RCC 7860 (cell line): ENCODE measurements around the gene SLC35E2B.
"Not testable (repeated sequence)": the region's sequence is repeated elsewhere in the genome, so short reads cannot be mapped to it uniquely, and the experiment has no call there.

Source experiments
- DNase-seq: peaks from one replicate; pipeline ENCODE4 v3.0.0-alpha.2; 2015; ENCODE audit warnings: low spot score
- FAIRE-seq: peaks from 2 replicates; lab custom pipeline; 2012; peaks lifted over from hg19 to GRCh38; lab: Jason Lieb, UNC

SLC35E2B gene

DNA sequence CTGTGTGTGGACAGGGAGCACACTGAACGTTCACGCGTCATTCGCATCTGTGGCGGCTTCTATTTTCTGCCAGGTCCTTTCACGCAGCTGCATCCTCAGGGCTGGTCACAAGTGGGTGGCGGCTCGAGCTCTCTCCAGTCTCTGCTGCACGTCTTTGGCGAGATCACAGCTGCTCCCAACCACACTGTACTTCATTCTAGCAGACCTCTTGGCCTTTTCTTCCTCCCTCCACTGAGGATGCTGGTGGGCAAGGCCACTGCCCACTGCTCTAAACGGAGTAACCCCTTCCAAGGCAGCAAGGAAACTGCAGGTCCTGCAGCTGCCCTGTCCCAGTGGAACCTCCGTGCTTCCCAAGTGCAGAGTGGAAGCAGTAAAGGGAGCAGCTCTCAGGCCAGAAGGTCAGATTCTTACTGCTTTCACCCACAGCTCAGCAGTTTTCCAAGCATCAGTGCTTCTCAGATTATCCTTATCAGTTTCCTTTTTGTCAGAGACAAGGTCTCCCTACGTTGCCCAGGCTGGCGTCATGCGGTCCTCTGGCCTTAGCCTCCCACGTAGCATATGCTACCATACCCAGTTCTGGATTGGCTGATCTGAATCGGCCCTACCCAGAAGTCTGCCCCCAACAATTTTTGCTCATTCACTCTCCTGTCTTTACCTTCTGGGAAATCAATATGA is 44.9 kb downstream of the SLC35E2B start:
- FAIRE-seq, DNase-seq: not testable (repeated sequence)

DNA sequence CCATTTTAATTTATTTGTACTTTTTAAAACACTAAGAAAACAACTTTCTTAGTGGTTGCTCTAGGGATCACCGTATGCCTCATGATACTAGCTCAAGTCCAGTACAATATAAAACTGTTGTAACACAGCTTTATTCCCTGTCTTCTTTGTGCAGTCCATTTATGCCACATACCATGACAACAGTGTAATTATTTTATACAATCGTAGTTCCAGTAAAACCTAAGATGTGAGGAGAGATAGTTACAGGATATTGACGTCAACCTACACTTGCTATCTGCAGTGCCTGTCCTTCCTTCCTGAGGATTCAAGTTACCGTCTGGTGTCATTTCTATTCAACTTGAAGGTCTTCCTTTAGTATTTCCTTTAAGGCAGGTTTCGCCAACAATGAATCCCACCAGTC is 46.3 kb downstream of the SLC35E2B start:
- not testable (repeated sequence) for FAIRE-seq, DNase-seq

DNA sequence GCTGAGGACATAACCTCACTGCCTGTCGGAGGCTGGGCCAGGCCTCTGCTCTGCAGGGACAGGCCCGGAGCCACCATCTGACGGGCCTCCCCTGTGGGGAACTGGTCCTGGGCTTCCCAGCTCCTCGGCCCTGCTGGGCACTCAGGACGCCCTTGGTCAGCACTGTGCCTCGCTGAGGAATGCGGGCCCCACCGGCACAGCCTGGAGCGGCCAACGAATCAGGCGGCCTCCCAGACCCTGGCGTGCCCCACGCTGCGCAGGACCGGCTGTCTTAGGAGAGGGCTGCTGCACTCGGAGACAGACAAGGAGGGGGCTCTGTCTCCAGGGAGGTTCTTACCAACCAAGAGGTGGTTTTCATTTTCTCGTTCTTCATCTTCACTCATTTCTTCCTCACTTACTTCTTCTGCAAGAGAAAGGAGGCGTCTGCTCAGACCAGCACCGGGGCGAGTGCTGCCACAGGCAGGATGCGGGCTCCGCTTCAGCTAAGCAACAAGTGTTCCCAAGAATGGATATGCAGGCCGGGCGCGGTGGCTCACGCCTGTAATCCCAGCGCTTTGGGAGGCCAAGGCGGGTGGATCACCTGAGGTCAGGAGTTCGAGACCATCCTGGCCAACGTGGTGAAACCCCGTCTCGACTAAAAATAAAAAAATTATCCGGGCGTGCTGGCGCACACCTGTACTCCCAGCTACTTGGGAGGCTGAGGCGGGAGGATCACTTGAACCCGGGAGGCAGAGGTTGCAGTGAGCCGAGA is 51.7 kb downstream of the SLC35E2B start:
- not testable (repeated sequence) for FAIRE-seq, DNase-seq

DNA sequence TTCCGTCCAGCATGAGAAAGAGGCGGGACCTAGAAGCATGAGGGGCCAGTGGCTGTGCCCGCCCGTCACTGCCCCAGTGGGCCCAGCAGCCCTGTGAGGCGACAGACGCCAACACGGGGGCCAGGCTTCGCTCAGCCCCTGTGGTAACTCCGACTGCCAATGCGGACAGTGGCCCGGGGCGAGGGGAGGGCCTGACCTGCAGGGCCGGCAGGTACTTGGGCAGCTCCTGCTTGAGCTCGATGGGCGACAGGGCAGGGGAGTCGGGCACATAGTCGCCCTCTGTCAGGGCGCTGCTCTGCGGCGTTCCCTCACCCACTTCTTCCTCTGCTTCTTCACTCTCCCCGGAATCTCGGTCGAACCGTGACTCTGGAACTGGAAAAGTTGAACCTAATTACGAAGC is 52.5 kb downstream of the SLC35E2B start:
- not testable (repeated sequence) for FAIRE-seq, DNase-seq

DNA sequence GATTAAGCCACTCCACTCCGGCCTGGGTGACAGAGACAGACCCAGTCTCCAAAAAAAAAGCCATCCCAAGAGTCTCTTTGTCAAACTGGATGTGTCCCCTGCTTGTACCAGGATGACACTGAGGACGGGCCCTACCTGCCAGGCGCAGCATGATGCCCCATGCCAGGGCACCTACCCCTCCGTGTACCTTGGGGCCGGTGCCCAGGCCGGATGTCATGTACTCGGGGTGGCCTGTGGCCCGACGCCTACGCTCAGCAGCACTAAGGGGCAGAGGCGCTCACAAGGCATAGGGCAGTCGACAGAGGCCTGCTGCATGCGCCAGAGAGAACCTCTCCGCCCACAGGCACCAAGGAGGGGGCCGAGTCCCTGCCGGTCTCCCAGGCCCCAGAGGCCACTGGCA is 53.2 kb downstream of the SLC35E2B start:
- DNase-seq, FAIRE-seq: not testable (repeated sequence)

DNA sequence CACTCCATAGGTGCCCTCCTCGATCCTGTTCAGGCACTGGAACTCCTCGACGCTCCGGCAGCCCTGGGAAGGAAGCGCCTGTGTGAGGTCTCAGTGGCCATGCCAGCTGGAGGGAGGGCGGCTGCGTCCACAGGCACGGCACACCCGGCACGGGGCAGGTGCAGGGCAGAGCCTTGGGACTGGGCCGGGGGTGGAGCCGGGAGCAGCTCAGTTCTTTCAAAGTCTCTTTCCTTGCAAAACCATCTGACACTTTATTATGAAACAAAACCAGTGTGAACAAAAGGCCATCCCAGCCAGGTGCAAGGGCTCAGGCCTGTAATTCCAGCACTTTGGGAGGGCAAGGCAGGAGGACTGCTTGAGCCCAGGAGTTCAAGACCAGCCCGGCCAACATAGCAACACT is 54.1 kb downstream of the SLC35E2B start:
- not testable (repeated sequence) for DNase-seq, FAIRE-seq

DNA sequence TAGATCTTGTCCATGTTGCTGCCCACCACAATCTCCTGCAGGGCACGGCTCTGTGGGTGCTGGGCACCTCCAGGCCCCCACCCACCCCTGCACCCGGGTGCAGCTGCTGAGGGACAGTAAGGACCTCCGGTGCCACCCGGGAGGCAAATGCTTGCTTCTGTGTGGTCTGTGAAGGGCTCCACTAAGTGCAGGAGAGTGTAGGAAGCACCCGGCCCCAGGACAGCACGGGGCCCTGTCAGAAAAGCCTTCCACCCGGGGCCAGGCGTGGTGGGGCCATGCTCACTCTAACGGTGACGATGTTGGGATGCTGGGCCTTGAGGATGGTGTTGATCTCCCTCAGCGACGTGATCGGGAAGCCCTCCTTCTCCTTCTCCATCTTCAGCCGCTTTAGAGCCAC is 55.1 kb downstream of the SLC35E2B start:
- FAIRE-seq, result not testable (repeated sequence)

DNA sequence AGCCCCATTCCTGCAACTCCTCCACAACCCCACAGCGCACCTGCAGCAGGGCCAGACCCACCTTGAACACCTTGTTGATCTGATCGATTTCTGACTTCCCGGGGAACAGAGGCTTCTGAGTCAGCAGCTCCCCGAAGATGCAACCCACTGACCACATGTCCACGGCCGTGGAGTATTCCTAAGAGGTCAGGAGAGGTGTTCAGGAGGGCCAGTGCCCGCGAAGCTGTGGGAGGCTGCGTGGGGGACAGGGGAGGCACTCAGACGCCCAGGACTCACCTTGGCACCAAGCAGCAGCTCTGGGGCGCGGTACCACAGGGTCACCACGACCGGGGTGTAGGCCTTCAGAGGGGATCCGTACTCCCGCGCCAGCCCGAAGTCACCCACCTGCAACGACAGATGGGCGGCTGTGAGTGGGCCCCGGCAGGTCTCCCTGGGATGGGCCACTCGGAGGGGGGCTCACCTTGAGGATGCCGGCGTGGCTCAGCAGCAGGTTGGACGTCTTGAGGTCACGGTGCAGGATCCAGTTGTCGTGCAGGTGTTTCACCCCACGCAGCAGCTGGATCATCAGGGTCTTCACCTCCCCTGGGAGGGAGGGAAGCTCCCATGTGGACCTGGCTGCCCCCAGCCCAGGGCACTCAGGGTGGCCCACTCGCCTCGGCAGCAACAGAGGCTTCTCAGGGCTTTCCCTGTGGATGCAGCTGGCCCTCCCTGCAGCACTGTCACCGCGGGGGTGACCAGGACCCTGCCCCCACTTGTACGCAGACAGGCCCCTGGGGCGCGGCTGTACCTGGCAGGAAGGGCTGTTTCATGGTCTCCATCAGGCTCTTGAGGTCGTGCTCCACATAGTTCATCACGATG is 55.7 kb downstream of the SLC35E2B start:
- DNase-seq, FAIRE-seq: not testable (repeated sequence)

More for the DNA sequence above, 55.1 kb downstream of the SLC35E2B start:
- DNase-seq, result not testable (repeated sequence)

DNA sequence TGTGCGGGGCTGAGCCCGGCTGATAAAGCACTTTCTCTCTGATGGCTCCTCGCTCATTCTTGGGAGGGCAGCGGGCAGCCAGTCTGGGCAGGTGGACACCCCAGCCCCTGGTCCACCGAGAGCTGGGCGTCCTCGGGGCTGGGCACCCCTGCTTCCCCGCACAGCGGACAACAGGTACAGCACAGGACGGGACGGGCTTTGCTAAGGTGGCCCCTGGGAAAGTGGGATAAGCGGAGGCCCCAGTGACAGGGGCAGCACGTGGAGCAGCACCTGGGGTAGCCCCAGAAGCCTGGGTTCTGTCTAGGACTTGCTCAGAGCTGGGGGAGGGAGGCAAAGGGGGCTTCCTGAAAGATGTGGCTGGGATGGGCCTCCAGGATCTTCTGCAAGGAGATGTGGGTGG is 58.0 kb downstream of the SLC35E2B start:
- not testable (repeated sequence) for FAIRE-seq, DNase-seq

DNA sequence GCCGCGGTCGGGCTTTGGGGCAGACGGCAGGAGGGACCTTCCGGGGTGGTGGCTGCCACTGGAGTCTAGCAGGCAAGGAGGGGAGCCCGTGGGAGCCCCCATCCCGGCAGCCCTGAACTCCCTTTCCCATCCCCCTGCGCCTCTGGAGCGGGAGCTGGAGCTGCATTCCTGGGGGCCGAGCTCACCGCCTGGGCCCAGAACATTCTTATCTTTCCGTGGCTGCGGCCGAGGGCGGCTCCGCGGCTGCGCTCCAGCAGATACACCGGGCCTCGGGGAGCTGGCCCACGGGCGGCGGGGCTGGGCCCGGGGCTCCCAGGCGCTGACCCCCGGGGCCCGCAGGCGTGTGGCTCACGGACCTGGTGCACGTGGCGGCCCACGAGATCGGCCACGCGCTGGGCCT is 59.2 kb downstream of the SLC35E2B start:
- DNase-seq, FAIRE-seq: not testable (repeated sequence)

DNA sequence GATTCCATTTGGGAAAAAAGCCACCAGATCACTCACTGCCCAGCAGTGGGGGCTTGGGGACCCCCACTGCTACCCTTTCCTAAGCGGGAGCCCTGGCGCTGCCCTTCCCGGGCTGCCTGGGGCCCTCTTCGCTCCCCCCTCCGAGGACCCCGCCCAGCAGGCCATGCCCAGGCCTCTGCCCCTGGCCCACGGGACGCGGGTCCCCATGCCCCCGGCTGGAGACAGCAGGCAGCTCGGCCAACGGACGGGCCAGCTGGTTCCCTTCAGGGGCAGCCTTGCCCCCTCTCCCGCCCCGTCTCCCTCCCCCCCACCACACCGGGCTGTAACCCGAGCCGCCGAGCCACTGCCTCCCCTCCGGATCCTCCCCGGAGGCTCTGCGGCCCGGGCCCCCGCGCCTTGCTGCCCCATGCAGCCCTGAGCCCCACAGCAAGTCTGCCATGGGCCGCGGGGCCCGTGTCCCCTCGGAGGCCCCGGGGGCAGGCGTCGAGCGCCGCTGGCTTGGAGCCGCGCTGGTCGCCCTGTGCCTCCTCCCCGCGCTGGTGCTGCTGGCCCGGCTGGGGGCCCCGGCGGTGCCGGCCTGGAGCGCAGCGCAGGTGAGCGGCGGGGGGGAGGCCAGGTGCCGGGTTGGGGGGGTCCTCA is 60.7 kb downstream of the SLC35E2B start, which contains the start of gene MMP23B:
TSS of gene MMP23B (plus strand) at position 392 of the 639 bp plus-strand sequence. CDS start at position 438, 46 bp downstream.
- DNase-seq, result no peak
- FAIRE-seq, result no peak

DNA sequence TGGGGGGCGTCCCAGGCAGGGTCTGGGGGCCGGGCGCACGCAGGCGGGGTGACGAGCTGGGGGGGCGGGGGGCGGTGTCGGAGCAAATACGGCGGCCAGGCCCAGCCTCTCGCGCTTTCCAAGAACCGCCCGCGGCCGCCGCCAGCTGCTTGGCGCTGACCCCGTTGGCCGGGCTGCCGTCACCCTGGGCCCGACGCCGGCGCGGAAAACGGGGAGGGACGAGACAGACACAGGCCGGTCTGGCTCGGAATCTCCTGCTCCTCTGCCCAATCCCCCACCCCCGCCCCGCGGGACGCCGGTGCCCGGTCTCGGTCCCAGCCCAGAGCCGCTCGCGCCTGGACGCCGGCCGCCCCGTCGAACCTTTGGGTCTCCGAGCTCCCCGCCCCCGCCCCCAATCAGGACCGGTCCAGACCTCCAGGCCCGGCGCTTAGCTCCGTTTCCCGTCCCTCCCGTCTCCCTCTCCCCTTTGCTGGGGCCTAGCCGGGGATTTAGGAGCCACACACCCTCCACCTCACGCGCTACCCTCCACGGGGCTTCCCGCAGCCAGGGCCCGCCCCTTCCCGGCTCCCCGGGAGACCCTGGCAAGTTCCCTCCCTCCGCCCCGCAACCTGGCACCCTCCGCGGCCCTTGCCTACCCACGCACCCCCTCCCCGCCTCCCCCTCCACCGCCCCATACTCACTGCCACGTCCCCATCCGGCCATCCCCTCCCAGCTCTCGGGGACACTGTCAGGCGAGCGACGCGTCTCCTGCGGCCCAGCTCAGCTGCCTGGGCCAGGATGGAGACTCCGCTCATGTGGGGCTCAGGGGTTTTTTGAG is 61.4 kb downstream of the SLC35E2B start:
- FAIRE-seq, result no peak
- DNase-seq, result no peak

DNA sequence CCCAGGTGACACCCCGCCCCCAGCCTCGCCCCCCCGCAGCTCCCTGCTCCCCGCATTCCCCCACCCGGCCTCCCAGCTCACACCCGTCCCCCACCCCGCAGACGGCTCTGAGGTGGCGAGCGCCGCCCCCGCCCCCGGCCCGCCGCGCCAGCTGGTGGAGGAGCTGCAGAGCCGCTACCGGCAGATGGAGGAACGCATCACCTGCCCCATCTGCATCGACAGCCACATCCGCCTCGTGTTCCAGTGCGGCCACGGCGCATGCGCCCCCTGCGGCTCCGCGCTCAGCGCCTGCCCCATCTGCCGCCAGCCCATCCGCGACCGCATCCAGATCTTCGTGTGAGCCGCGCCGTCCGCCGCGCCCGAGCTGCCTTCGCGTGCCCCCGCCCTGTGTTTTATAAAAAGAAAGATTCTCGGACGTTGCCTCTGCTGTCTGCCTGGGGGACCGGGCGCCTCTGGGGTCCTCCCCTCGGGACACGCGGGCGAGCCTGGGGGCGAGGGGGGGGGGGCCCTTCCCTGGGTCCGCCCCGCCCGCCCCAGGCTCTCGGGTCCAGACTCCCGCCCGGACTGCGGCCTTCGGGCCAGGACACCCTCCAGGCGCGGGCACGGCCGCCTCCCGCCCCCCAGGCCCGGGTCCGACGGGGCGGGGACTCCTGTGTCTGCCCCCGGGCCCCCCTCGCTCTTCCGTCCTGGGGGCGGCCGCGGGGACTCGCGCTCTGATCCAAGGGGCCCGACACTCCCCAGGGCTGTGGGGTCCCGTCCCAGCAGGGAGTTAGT is 62.2 kb downstream of the SLC35E2B start:
- FAIRE-seq (no peak), DNase-seq (no peak)

DNA sequence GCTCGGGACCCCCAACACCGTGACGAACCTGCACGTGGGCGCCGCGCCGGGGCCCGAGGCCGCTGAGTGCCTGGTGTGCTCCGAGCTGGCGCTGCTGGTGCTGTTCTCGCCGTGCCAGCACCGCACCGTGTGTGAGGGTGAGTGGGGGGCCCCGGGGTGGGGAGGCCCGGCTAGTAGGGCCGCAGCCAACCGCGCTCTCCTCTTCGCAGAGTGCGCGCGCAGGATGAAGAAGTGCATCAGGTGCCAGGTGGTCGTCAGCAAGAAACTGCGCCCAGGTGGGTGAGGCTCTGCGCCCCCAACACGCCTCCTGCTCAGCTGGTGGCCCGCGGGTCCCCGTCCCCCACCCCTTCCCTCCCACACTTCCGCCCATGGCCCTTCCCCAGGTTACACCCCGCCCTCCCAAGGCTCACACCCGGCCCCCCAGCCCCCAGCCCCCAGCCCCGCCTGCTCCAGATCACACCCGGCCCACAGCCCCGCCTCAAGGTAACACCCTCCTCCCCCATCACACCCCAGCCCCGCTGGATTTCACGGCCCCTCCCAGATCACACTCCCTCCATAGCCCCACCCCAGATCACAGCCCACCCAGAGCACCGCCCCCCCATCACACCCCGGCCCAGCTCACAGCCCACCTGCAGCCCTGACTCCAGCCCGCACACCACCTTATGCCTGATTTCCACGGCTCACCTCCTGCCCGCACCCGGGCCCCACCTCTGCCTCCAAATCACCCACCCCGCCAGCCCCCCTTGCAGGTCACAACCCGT is 63.0 kb downstream of the SLC35E2B start:
- DNase-seq, result no peak
- FAIRE-seq, result no peak

DNA sequence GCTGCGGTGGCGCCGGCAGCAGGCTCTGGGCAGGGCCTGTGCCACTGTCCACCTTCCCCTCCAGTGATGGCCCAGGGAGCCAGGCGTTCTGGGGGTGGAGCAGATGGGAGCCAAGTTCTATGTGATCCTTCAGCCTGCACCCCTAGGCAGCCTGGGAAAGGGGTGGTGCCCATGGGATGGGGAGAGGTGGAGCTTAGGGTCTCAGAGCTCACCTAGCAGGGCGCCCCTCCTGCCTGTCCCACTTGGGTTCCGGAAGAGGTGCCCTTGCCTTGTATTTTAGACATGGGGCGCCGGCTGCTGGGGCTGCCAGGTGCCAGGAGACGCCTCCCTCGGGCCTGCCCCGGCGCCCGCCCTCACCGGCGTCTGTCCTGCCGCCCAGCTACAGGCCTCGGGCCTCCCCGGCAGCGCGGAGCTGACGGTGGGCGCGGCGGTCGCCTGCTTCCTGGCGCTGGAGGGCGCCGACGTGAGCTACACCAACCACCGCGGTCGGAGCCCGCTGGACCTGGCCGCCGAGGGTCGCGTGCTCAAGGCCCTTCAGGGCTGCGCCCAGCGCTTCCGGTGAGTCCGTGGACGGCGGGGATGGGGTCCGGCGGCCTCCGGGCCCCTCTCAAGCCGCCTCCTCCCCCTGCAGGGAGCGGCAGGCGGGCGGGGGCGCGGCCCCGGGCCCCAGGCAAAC is 63.7 kb downstream of the SLC35E2B start:
- FAIRE-seq, result no peak
- DNase-seq, result no peak

DNA sequence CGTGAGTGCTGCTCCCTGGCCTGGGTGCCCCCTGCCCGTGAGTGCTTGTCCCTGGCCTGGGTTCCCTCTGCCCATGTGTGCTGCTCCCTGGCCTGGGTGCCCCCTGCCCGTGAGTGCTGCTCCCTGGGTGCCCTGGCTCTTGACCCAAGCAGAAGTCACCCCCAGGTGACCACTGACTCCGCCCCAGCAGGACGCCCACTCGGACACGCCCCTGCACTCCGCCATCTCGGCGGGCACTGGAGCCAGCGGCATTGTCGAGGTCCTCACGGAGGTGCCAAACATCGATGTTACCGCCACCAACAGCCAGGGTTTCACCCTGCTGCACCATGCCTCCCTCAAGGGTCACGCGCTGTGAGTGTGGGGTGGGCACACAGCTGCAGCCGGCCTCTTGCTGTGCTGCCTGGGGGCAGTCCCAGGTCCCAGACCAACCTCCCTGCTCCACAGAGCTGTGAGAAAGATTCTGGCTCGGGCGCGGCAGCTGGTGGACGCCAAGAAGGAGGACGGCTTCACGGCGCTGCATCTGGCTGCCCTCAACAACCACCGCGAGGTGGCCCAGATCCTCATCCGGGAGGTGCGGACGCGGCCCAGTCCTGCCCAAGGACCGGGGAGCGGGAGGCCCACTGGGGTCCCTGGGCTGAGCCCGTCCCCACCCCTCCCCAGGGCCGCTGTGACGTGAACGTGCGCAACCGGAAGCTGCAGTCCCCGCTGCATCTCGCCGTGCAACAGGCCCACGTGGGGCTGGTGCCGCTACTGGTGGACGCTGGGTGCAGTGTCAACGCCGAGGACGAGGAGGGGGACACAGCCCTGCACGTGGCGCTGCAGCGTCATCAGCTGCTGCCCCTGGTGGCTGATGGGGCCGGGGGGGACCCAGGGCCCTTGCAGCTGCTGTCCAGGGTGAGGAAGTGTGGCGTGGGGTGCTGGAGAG is 64.5 kb downstream of the SLC35E2B start:
- FAIRE-seq (no peak), DNase-seq (no peak)
